Activated CD4-positive, alpha-beta T cell treated with anti-CD3 and anti-CD28 coated beads for 36 hours (primary cell): ENCODE results near the gene ATF1. TPM values are rescaled to one million over a fixed set of nuclear protein-coding genes. Genes with fewer than 3 reads are reported as not detected.
A peak's percentile ranks its signal among the peaks of the same experiment; 100 is the strongest.

Experiments used
- ATAC-seq: fragments of 200-7000 bp; cut with Tn5 transposase; one replicate; pipeline ENCODE4 v1.10.0; 2021; ENCODE audit warnings: mild to moderate bottlenecking, moderate library complexity
- CTCF ChIA-PET: fragments of 350-600 bp; sonication (Branson Sonifier 250); formaldehyde crosslinking; loops from one replicate; lab custom pipeline; 2021; ENCODE audit warnings: antibody characterized with exemption; lab: Charles Lee
- POLR2A ChIA-PET: fragments of 350-600 bp; sonication (Branson Sonifier 250); formaldehyde crosslinking; loops from one replicate; lab custom pipeline; 2021; ENCODE audit warnings: antibody characterized with exemption, inconsistent platforms; lab: Charles Lee
- DNase-seq: peaks from one replicate; pipeline ENCODE4 v3.0.0-alpha.2; 2020
- H3K27ac Mint-ChIP-seq: one replicate; pipeline ENCODE4 v1.8.0; 2021; ENCODE audit warnings: mixed read lengths
- H3K27me3 Mint-ChIP-seq: one replicate; pipeline ENCODE4 v1.8.0; 2021; ENCODE audit warnings: mixed read lengths
- H3K36me3 Mint-ChIP-seq: one replicate; pipeline ENCODE4 v1.8.0; 2021; ENCODE audit warnings: low read depth, mixed read lengths
- H3K4me1 Mint-ChIP-seq: one replicate; pipeline ENCODE4 v1.8.0; 2021; ENCODE audit warnings: mixed read lengths
- H3K4me3 Mint-ChIP-seq: one replicate; pipeline ENCODE4 v1.8.0; 2021; ENCODE audit warnings: mild to moderate bottlenecking, moderate library complexity, mixed read lengths
- H3K9me3 Mint-ChIP-seq: one replicate; pipeline ENCODE4 v1.8.0; 2021; ENCODE audit warnings: low read depth, mixed read lengths
- intact Hi-C, 2 experiments: fragments of 100-400 bp; cut with DNase I in 1 of 2; cut with micrococcal nuclease in 1 of 2; formaldehyde crosslinking; loops; one replicate each; pipeline versions ENCODE4 v1.14.2 to v1.15.1; 2022 to 2024; cut with DNase I, micrococcal nuclease
- total RNA-seq, 2 experiments: library from RNA; stranded (reverse); gene quantifications; one replicate each; pipeline ENCODE4 v1.2.3, GENCODE V29; 2021

The ATF1 gene
- total RNA-seq, 2 experiments from 2014 or later: 53.0 to 67.3 TPM

- DNase-seq (peak; percentile 20), ATAC-seq (peak; percentile 76)
- Mint-ChIP-seq H3K4me3 (no peak overlapping the region), H3K4me1 (peaks cover 43% of the 10 kb centered on the region), H3K27ac (peak overlapping the region; percentile 51), H3K9me3 (peaks cover 3% of the 10 kb centered on the region), H3K36me3 (peaks cover 24% of the 10 kb centered on the region), H3K27me3 (no peaks in the 10 kb centered on the region)
- ChIA-PET CTCF (interaction anchor here (0.6 to 4.3 kb wide), 4 partner anchors 9 to 565 kb away, joined by 3 to 26 read pairs (median 6); partner anchors contain the start of gene ATF1), POLR2A (interaction anchor here (0.9 to 1.0 kb wide), 2 partner anchors 12 to 226 kb away, joined by 3 to 4 read pairs; no protein-coding TSS in a partner anchor)
- intact Hi-C loops: no loop called here
Measured at GRCh38 chr12:50776749-50777728, 13.1 kb downstream of the ATF1 start.

GRCh38 chr12:50778663-50779590 is 15.0 kb downstream of the ATF1 start:
- Mint-ChIP-seq H3K9me3 (no peaks in the 10 kb centered on the region), H3K4me3 (no peak overlapping the region), H3K27me3 (no peaks in the 10 kb centered on the region), H3K27ac (no peak overlapping the region), H3K4me1 (peaks cover 34% of the 10 kb centered on the region), H3K36me3 (peaks cover 12% of the 10 kb centered on the region)
- CTCF ChIA-PET: interaction anchor here (0.6 to 4.3 kb wide), 5 partner anchors 11 to 273 kb away, joined by 3 to 26 read pairs (median 3); partner anchors contain the start of gene ATF1
- ATAC-seq (no peak), DNase-seq (no peak)
- POLR2A ChIA-PET: interaction anchor here (1.1 kb wide), 1 partner anchor 15 kb away, joined by 4 read pairs; the partner anchor contains the start of gene ATF1
- intact Hi-C loops: no loop called here

- no peak overlapping the region for H3K27ac Mint-ChIP-seq
Measured at GRCh38 chr12:50780013-50780412, 16.1 kb downstream of the ATF1 start.

GRCh38 chr12:50784501-50784900 is 20.6 kb downstream of the ATF1 start:
- ATAC-seq (peak; percentile 85), DNase-seq (no peak)
- Mint-ChIP-seq H3K4me3 (no peak overlapping the region), H3K9me3 (peaks cover 10% of the 10 kb centered on the region), H3K36me3 (peaks cover 34% of the 10 kb centered on the region), H3K4me1 (peaks cover 13% of the 10 kb centered on the region), H3K27ac (peak overlapping the region; percentile 9), H3K27me3 (no peaks in the 10 kb centered on the region)
- ChIA-PET POLR2A (interaction anchor here (1.2 kb wide), 1 partner anchor 21 kb away, joined by 9 read pairs; no protein-coding TSS in a partner anchor), CTCF (no interaction called here)
- intact Hi-C loops: no loop called here

More at GRCh38 chr12:50780013-50780412, 16.1 kb downstream of the ATF1 start:
- Mint-ChIP-seq H3K9me3 (no peaks in the 10 kb centered on the region), H3K36me3 (peaks cover 18% of the 10 kb centered on the region), H3K27me3 (no peaks in the 10 kb centered on the region), H3K4me1 (peaks cover 36% of the 10 kb centered on the region), H3K4me3 (no peak overlapping the region)
- ATAC-seq (no peak), DNase-seq (no peak)
- ChIA-PET CTCF (interaction anchor here (4.3 kb wide), 1 partner anchor 15 kb away, joined by 26 read pairs; the partner anchor contains the start of gene ATF1), POLR2A (no interaction called here)
- intact Hi-C loops: no loop called here

GRCh38 chr12:50785406-50786001 is 21.6 kb downstream of the ATF1 start:
- no peaks in the 10 kb centered on the region for H3K27me3 Mint-ChIP-seq
- CTCF ChIA-PET: interaction anchor here (0.7 to 1.2 kb wide), 2 partner anchors 20 to 715 kb away, joined by 3 to 4 read pairs; no protein-coding TSS in a partner anchor
- DNase-seq (no peak), ATAC-seq (no peak)
- H3K4me3 Mint-ChIP-seq: no peak overlapping the region
- H3K27ac Mint-ChIP-seq: no peak overlapping the region
- peaks cover 35% of the 10 kb centered on the region for H3K36me3 Mint-ChIP-seq
- H3K9me3 Mint-ChIP-seq: peaks cover 10% of the 10 kb centered on the region
- H3K4me1 Mint-ChIP-seq: peaks cover 14% of the 10 kb centered on the region
- intact Hi-C loops: no loop called here
- POLR2A ChIA-PET: no interaction called here

GRCh38 chr12:50786498-50787231 is 22.8 kb downstream of the ATF1 start:
- Mint-ChIP-seq H3K36me3 (peaks cover 40% of the 10 kb centered on the region), H3K4me1 (peaks cover 25% of the 10 kb centered on the region), H3K9me3 (peaks cover 10% of the 10 kb centered on the region), H3K27me3 (no peaks in the 10 kb centered on the region), H3K4me3 (no peak overlapping the region), H3K27ac (peak overlapping the region; percentile 43)
- ChIA-PET POLR2A (no interaction called here), CTCF (interaction anchor here (0.7 to 1.2 kb wide), 2 partner anchors 19 to 21 kb away, joined by 3 to 4 read pairs; no protein-coding TSS in a partner anchor)
- intact Hi-C loops: no loop called here
- ATAC-seq: no peak
- no peak for DNase-seq

GRCh38 chr12:50787618-50788017 is 23.7 kb downstream of the ATF1 start:
- intact Hi-C loops: no loop called here
- ChIA-PET POLR2A (no interaction called here), CTCF (interaction anchor here (0.6 to 1.3 kb wide), 3 partner anchors 13 to 319 kb away, joined by 3 to 5 read pairs (median 4); no protein-coding TSS in a partner anchor)
- DNase-seq (no peak), ATAC-seq (no peak)
- H3K4me1 Mint-ChIP-seq: peaks cover 29% of the 10 kb centered on the region
- peaks cover 37% of the 10 kb centered on the region for H3K36me3 Mint-ChIP-seq
- no peak overlapping the region for H3K4me3 Mint-ChIP-seq
- H3K9me3 Mint-ChIP-seq: peaks cover 10% of the 10 kb centered on the region
- peak overlapping the region; percentile 7 for H3K27ac Mint-ChIP-seq
- H3K27me3 Mint-ChIP-seq: no peaks in the 10 kb centered on the region

- peaks cover 29% of the 10 kb centered on the region for H3K4me1 Mint-ChIP-seq
- no peak for DNase-seq
- POLR2A ChIA-PET: no interaction called here
- CTCF ChIA-PET: interaction anchor here (0.8 to 1.3 kb wide), 2 partner anchors 14 to 23 kb away, joined by 3 to 5 read pairs; no protein-coding TSS in a partner anchor
- H3K27ac Mint-ChIP-seq: no peak overlapping the region
- H3K4me3 Mint-ChIP-seq: no peak overlapping the region
- no peaks in the 10 kb centered on the region for H3K27me3 Mint-ChIP-seq
- no peak for ATAC-seq
- intact Hi-C loops: no loop called here
- H3K9me3 Mint-ChIP-seq: peaks cover 10% of the 10 kb centered on the region
- peaks cover 37% of the 10 kb centered on the region for H3K36me3 Mint-ChIP-seq
Measured at GRCh38 chr12:50788561-50788960, 24.7 kb downstream of the ATF1 start.

- ChIA-PET POLR2A (interaction anchor here (0.6 to 1.0 kb wide), 3 partner anchors 69 to 662 kb away, joined by 3 to 4 read pairs (median 3); no protein-coding TSS in a partner anchor), CTCF (no interaction called here)
- H3K4me1 Mint-ChIP-seq: peaks cover 22% of the 10 kb centered on the region
- no peaks in the 10 kb centered on the region for H3K27me3 Mint-ChIP-seq
- H3K4me3 Mint-ChIP-seq: no peak overlapping the region
- no peak overlapping the region for H3K27ac Mint-ChIP-seq
- intact Hi-C loops: no loop called here
- peaks cover 31% of the 10 kb centered on the region for H3K36me3 Mint-ChIP-seq
- DNase-seq: no peak
- H3K9me3 Mint-ChIP-seq: peaks cover 10% of the 10 kb centered on the region
- ATAC-seq: no peak
Measured at GRCh38 chr12:50790081-50790480, 26.2 kb downstream of the ATF1 start.

GRCh38 chr12:50799908-50800307 is 36.0 kb downstream of the ATF1 start:
- peaks cover 60% of the 10 kb centered on the region for H3K36me3 Mint-ChIP-seq
- H3K27me3 Mint-ChIP-seq: no peaks in the 10 kb centered on the region
- H3K4me1 Mint-ChIP-seq: no peaks in the 10 kb centered on the region
- no peak overlapping the region for H3K4me3 Mint-ChIP-seq
- H3K27ac Mint-ChIP-seq: no peak overlapping the region
- ChIA-PET CTCF (no interaction called here), POLR2A (no interaction called here)
- DNase-seq (no peak), ATAC-seq (no peak)
- intact Hi-C loops: no loop called here
- H3K9me3 Mint-ChIP-seq: peaks cover 10% of the 10 kb centered on the region
